Activated effector memory CD4-positive, alpha-beta T cell treated with Interleukin-2 at 50 U/mL for 16 hours (primary cell): ENCODE data around the gene DBNL.

Source experiments
- DNase-seq: peaks from one replicate; pipeline ENCODE4 v3.0.0-alpha.2; 2020

DBNL gene

GRCh38 chr7:44062180-44062902 lies 17.8 kb downstream of the DBNL start:
- no peak for DNase-seq

- DNase-seq, result no peak
Measured at GRCh38 chr7:44062903-44063295, 18.4 kb downstream of the DBNL start.

GRCh38 chr7:44063547-44063893 lies 19.0 kb downstream of the DBNL start:
- no peak for DNase-seq

DNA sequence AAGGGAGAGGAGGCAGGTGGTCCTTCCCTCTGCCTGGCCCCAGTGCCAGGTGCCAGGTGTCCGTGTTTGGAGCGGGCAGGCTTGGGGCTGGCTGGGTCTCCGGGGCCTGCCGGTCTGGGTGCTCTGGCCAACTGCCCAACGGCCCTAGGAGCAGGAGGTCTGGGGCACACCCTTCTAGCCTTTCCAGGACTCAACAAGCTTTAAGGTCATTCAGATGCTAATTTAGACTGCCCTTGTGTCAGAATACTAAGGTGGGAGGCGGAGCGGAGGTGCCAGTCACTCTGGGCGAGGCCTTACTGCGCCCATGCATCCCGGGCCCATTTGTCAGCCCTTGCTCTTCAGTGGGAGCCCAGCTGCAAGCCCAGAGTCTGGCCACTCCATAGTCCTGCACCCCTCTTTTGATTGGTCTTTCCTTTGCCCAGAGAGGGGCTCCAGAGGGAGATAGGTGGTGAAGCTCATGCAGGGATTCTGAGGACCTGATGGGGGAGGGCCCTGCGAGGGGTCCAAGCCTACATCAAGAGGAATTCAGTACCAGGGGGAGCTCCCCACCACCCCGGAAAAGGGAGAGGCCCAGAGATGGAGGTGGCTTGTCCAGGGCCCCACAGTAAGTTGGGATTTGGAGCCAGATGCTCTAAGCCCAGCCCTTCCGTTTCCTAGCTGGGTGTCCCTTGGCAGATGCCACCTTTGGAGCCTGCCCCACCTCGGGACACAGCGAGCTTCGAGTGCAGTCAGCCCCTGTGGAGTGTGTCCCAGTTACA lies 19.6 kb downstream of the DBNL start:
- DNase-seq, result no peak

GRCh38 chr7:44064791-44065430 lies 20.4 kb downstream of the DBNL start:
- no peak for DNase-seq

GRCh38 chr7:44065431-44066110 lies 21.1 kb downstream of the DBNL start, which contains the start of gene PGAM2:
Gene PGAM2, minus strand, starts transcription at chr7:44065567. Its CDS starts 38 bp downstream, at chr7:44065529.
- DNase-seq, result no peak

- DNase-seq, result no peak
Measured at GRCh38 chr7:44066111-44066460, 21.6 kb downstream of the DBNL start.

DNA sequence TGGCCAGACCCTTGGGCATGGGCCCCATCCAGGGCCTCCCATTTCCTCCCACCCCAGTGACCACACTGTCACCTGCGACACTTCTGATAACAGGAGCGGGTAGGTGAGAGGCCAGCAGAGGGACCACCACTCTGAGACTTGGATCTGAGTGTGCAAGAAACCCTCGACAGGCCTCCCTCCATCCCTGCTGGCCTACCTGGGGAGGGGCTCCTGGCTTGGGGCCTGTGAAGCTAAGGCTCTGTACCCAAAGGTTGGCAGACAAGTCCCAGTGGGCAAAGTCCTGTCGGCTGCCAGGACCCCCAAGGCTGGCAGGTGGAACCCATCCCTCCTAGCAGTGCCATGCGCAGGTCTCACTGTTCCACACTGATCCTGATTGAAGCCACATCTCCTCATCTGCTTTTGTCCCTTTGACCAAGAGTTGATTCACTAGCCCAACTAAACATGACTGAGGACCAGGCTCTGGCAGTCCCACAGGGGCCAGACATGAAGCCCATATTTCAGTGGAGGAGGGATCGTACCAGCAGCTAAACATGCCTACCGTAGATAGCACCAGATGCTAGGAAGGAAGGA lies 22.1 kb downstream of the DBNL start:
- no peak for DNase-seq

- no peak for DNase-seq
Measured at GRCh38 chr7:44067064-44067951, 22.8 kb downstream of the DBNL start.

- DNase-seq, result no peak
Measured at GRCh38 chr7:44068054-44068453, 23.6 kb downstream of the DBNL start.

DNA sequence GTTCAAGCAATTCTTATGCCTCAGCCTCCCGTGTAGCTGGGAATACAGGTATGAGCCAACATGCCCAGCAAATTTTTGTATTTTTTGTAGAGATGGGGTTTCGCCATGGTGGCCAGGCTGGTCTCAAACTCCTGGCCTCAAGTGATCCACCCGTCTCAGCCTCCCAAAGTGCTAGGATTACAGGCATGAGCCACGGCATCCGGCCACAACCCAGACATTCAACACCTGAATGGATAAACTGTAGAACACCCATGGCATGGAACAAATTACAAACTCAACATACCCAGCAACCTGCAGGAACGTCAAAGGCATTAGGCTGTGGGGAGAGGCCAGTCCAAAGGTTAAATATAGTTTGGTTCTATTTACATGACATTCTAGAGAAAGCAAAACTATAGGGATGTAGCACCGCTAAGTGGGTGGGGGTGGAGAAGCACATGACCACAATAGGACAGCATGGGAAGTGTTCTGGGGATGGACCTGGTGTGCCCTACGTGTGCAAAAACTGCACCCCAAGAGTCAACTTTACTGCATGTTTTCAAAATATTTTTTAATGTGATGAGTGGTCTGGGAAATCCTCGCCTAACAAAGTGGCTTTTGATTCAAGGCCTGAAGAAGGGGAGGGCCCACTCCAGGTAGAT lies 27.3 kb downstream of the DBNL start:
- DNase-seq, result no peak

GRCh38 chr7:44072364-44073231 lies 28.1 kb downstream of the DBNL start:
- DNase-seq, result no peak

DNA sequence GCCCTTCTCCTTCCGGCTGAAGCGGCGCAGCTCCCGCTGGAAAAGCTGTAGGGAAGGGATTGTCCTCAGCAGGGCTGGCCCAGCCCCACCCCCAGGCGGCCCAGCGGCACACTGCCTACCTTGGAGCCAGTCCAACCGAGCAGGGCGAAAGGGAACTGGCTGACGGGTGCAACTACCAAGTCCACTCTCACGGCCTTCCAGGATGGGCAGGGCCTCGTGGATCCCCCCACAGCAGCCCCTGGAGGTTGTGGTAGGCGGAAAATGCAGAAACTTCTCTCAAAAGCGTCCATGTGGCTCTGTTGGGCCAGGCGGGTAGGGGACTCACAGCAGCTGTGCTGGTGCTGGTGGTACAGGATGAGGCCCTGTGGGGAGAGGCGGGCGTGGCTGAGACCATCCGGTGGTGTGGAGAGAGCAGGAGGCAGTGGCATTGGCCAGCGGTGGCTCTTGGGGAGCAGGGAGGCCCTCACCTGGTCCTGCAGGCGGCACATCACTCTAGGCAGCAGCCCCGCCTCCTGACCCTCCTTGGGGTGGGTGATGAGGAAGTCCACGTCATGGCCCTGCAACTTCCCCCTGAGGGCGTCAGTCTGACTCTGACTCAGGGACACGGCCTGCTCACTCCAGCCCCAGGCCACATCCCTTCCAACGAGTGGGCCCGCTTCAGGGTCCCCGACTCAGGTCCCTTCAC lies 29.3 kb downstream of the DBNL start:
- DNase-seq, result no peak

DNA sequence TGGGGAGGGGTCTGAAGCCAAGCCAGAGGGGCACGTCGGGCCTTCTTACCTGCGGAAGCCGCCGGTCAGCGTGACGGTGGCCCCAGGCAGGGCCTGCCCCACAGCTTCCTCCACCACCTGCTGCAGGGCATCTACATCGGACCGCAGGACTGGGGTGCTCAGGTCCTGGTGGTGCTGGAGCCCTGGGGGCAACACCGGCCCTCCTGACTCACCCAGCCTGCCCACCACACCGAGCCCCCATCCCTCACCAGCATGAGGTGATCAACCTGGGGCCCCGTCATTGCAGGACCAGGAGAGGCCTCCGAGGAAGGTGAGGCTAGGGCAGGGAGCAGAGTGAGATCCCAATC lies 29.8 kb downstream of the DBNL start:
- DNase-seq, result no peak

DNA sequence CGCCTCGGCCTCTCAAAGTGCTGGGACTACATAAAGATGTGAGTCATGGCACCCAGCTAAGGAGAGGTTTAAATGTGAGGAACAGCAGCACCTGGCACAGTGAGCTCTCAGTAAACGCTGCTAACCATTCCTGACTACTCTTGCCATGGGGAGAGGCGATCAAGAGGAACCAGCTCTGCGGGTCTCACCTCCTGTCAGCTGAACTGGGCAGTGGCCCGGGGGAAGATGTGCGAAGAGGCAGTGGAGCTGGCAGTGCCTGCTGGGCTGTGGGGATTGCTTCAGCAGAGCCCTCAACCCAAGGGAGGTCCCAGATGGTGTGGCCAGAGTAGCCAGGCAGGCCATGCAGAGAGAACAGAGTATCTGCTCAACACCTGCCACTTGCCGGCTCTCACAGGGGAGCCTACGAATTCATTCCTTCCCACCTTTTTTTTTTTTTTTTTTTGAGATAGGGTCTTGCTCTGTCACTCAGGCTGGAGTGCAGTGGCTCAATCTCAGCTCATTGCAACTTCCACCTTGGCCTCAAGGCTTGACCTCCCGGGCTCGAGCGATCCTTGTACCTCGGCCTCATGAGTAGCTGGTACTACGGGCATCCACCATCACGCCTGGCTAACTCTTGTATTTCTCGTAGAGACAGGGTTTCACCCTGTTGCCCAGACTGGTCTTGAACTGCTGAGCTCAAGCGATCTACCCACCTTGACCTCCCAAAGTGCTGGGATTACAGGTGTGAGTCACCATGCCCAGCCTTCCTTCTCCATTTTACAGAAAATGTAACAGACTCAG lies 31.0 kb downstream of the DBNL start:
- DNase-seq, result no peak

DNA sequence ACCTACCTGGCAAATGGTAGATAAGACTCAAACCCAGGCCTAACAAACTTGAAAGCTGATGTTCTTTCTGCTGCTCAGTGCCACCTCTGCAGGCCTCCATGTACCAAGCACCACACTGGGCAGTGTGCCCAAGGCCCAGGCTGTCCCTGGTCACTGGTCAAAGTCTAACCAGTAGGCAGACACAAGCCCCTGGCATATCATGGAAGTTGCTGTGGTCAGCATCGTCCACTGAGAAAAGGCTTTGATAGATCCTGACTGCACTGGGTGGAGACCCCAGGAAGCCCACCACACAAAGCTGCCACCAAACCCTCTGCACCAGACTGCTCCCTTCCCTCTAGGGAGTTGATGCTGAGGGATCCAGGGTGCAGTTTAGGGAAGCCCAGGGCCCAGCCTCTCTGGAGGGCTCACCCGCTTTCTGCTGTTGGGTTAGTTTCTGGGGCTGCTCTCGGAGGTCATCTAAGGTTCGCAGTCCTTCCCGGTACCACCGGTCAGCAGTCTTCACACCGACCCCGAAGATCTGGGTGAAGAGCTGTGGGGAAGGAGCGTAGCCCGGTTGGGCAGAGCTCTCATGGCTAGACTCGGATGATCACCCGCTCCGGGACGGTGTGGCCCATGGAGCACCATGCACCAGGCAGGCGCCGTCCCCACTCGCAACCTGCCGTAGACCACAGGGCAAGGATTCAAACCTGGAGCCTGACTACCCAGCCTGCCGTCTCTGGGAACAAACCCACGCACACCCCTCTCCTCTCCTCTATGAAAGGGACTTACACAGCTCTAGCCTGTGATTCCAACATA lies 31.8 kb downstream of the DBNL start:
- DNase-seq, result no peak

DNA sequence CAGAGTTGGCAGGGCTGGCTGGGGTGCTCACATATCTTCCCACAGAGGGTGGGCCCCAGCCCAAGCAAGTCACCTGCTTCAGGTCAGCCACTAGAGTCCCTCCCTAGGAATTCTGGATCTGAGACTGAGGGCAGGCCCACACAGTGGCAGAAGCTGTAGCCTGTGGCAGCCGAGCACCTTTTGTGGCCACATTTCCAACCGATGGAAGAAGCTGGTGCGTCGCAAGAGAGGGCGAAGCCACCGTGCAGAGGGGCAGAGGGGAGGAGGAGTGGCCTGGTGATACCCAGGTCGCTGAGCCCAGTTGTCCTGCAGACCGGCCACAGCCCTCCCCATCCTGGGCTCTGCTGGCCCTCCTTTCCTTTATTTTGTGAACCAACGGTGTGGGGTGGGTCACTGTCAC lies 32.6 kb downstream of the DBNL start:
- no peak for DNase-seq

- no peak for DNase-seq
Measured at GRCh38 chr7:44077681-44078091, 33.2 kb downstream of the DBNL start.
